ENCODE results near the gene OR51E1. TPM values are rescaled to one million over a fixed set of nuclear protein-coding genes. Genes with fewer than 3 reads are reported as not detected.

The OR51E1 gene
- total and polyA plus RNA-seq, 2 donors (not counting 3 experiments of a cell fraction or from before 2014, with no cell fraction given), result not detected

DNA sequence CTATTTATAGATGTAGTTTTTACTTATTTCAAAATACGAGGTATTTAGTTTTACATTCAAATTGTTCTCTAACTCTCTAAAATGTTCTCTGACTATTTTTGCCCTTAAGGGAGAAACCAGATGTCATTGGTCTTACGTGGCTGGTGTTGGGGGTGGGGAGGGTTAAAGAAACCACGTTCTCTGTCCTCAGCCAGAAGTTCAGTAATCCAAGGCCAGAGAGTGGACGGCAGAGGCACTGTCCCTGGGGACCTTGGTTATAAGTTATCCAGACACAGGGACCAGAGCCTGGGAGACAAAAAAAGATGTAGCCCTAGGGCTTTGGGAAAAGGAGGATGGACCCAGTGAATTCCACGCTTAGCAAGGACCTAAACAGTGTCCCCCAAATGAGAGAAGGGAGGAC, 706 bp upstream of the OR51E1 start:
- no peaks in the 10 kb centered on the region for H4K20me1 ChIP-seq (replicated peaks; ENCODE audit: control insufficient read depth, extremely low read depth, insufficient read depth, low read length)
- no peaks in the 10 kb centered on the region for H3K36me3 ChIP-seq (ENCODE audit: control insufficient read depth in 2 of 2, extremely low read depth in 1 of 2, insufficient read depth in 2 of 2, low read length in 2 of 2)
- no TSS peak for BruUV-seq (replicated peaks)
- DNase-seq (ENCODE audit: low read depth, low spot score), result no peak
- no peaks in the 10 kb centered on the region for H3K27me3 ChIP-seq (ENCODE audit: control insufficient read depth in 2 of 2, insufficient read depth in 2 of 2, low read length in 2 of 2)
- no peak overlapping the region for H3K4me2 ChIP-seq (ENCODE audit: insufficient read depth, low read length)
- H3K27ac ChIP-seq (ENCODE audit: insufficient read depth, low read depth, low read length), result no peak overlapping the region
- H2AFZ ChIP-seq (ENCODE audit: low read depth, low read length), result no peak overlapping the region
- ChIA-PET CTCF (no interaction called here), POLR2A (no interaction called here)
- no peaks in the 10 kb centered on the region for H3K4me1 ChIP-seq (ENCODE audit: control insufficient read depth, extremely low read depth, insufficient read depth, low read length)
- no peaks in the 10 kb centered on the region for H3K79me2 ChIP-seq (ENCODE audit: control insufficient read depth, insufficient read depth, low read length)
- dilution Hi-C loops (cut with MboI; ENCODE audit: extremely low pct_ligation_motif_present, low sequenced_read_pairs), result no loop called here
- H3K4me3 ChIP-seq (replicated peaks in 1 of 3; ENCODE audit: insufficient read depth in 1 of 3, low read depth in 1 of 3, low read length in 3 of 3), result no peak overlapping the region
- intact Hi-C loops (cut with micrococcal nuclease), result no loop called here
- FAIRE-seq, result no peak
- no peaks in the 10 kb centered on the region for H3K9me3 ChIP-seq (replicated peaks; ENCODE audit: control insufficient read depth, insufficient read depth, low read length)
- TF ChIP-seq EZH2 (IDR thresholded peaks at IDR 0.05; ENCODE audit: borderline replicate concordance, low read depth, low read length, severe bottlenecking), result no peak
- TF ChIP-seq JUN (IDR thresholded peaks at IDR 0.05; ENCODE audit: borderline replicate concordance, insufficient read depth, insufficient read length, low read depth), result no peak
- no peak for TF ChIP-seq POLR2AphosphoS5 (IDR thresholded peaks at IDR 0.05; ENCODE audit: insufficient read depth, low read depth, low read length)
- TF ChIP-seq, protein P1, sequence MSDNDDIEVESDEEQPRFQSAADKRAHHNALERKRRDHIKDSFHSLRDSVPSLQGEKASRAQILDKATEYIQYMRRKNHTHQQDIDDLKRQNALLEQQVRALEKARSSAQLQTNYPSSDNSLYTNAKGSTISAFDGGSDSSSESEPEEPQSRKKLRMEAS (IDR thresholded peaks at IDR 0.05; ENCODE audit: insufficient read depth, insufficient read length), result no peak
- no peak for TF ChIP-seq GATA2 (IDR thresholded peaks at IDR 0.05; ENCODE audit: insufficient read depth, insufficient read length, low read depth, low read length)
- no peak for TF ChIP-seq MYC (IDR thresholded peaks at IDR 0.05; ENCODE audit: low read depth, low read length)
- TF ChIP-seq, protein P2, sequence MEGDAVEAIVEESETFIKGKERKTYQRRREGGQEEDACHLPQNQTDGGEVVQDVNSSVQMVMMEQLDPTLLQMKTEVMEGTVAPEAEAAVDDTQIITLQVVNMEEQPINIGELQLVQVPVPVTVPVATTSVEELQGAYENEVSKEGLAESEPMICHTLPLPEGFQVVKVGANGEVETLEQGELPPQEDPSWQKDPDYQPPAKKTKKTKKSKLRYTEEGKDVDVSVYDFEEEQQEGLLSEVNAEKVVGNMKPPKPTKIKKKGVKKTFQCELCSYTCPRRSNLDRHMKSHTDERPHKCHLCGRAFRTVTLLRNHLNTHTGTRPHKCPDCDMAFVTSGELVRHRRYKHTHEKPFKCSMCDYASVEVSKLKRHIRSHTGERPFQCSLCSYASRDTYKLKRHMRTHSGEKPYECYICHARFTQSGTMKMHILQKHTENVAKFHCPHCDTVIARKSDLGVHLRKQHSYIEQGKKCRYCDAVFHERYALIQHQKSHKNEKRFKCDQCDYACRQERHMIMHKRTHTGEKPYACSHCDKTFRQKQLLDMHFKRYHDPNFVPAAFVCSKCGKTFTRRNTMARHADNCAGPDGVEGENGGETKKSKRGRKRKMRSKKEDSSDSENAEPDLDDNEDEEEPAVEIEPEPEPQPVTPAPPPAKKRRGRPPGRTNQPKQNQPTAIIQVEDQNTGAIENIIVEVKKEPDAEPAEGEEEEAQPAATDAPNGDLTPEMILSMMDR (IDR thresholded peaks at IDR 0.05; ENCODE audit: extremely low read depth in 1 of 2, insufficient read depth in 1 of 2, low read depth in 1 of 2, low read length in 2 of 2), result no peak
- no peak for TF ChIP-seq POLR2A (IDR thresholded peaks at IDR 0.05; ENCODE audit: low read depth, low read length)
- TF ChIP-seq FOS (IDR thresholded peaks at IDR 0.05; ENCODE audit: borderline replicate concordance, insufficient read depth, low read length), result no peak
- H3K9me1 ChIP-seq (replicated peaks; ENCODE audit: control insufficient read depth, extremely low read depth, insufficient read depth, low read length), result no peaks in the 10 kb centered on the region
- H3K9ac ChIP-seq (replicated peaks; ENCODE audit: extremely low read depth, insufficient read depth, low read length), result no peak overlapping the region

Data from endothelial cell of umbilical vein (primary cell).